MM.1S (cell line): Measurements from ENCODE around the gene CUTA.

Experiments
- DNase-seq: peaks from one replicate; pipeline ENCODE4 v3.0.0-alpha.2; 2015
- H2AFZ ChIP-seq: fragments of 300-600 bp; sonication (generic); 2 replicates; pipeline ENCODE4 v1.6.0; 2016; ENCODE audit warnings: antibody characterized with exemption, low read length
- H3F3A ChIP-seq: fragments of 300-600 bp; sonication (generic); 2 replicates; pipeline ENCODE4 v1.6.1; 2016; ENCODE audit warnings: mild to moderate bottlenecking, antibody characterized with exemption, low read length, moderate library complexity, mixed read lengths; ENCODE audit not compliant: insufficient read depth
- H3K27ac ChIP-seq: fragments of 300-600 bp; sonication (generic); 2 replicates; pipeline ENCODE4 v1.5.1; 2016; ENCODE audit warnings: mild to moderate bottlenecking, low read length
- H3K27me3 ChIP-seq: fragments of 300-600 bp; sonication (generic); replicated peaks from 2 replicates; pipeline ENCODE4 v1.6.0; 2016; ENCODE audit warnings: low read length; ENCODE audit not compliant: insufficient read depth
- H3K36me3 ChIP-seq: fragments of 300-600 bp; sonication (generic); replicated peaks from 2 replicates; pipeline ENCODE4 v1.6.1; 2016; ENCODE audit warnings: mild to moderate bottlenecking, low read length, mixed read lengths; ENCODE audit not compliant: insufficient read depth
- H3K4me1 ChIP-seq: fragments of 300-600 bp; sonication (generic); 2 replicates; pipeline ENCODE4 v1.6.1; 2016; ENCODE audit warnings: low read length, mixed read lengths
- H3K4me2 ChIP-seq: fragments of 300-600 bp; sonication (generic); 2 replicates; pipeline ENCODE4 v1.6.0; 2016; ENCODE audit warnings: low read depth, low read length
- H3K4me3 ChIP-seq: fragments of 300-600 bp; sonication (generic); 2 replicates; pipeline ENCODE4 v1.5.1; 2016; ENCODE audit warnings: low read length, mixed read lengths
- H3K79me2 ChIP-seq: fragments of 300-600 bp; sonication (generic); 2 replicates; pipeline ENCODE4 v1.6.1; 2016; ENCODE audit warnings: mixed run types, low read length, mixed read lengths
- H3K9ac ChIP-seq: fragments of 300-600 bp; sonication (generic); 2 replicates; pipeline ENCODE4 v1.6.1; 2016; ENCODE audit warnings: low read length, mixed read lengths
- H3K9me2 ChIP-seq: fragments of 300-600 bp; sonication (generic); replicated peaks from 2 replicates; pipeline ENCODE4 v1.6.1; 2016; ENCODE audit warnings: mild to moderate bottlenecking, low read length, mixed read lengths; ENCODE audit not compliant: insufficient read depth
- H3K9me3 ChIP-seq: fragments of 300-600 bp; sonication (generic); replicated peaks from 2 replicates; pipeline ENCODE4 v1.6.1; 2016; ENCODE audit warnings: mild to moderate bottlenecking, low read length, mixed read lengths; ENCODE audit not compliant: insufficient read depth
- H4K20me1 ChIP-seq: fragments of 300-600 bp; sonication (generic); 2 replicates; pipeline ENCODE4 v1.6.1; 2016; ENCODE audit warnings: mild to moderate bottlenecking, low read length, moderate library complexity, mixed read lengths; ENCODE audit not compliant: insufficient read depth
- EZH2 ChIP-seq: fragments of 300-600 bp; sonication (generic); optimal IDR thresholded peaks from 2 replicates; pipeline ENCODE3; 2017; ENCODE audit warnings: low read depth, mild to moderate bottlenecking, antibody characterized with exemption, low read length, mixed read lengths
- EZH2phosphoT487 ChIP-seq: fragments of 300-600 bp; sonication (generic); IDR thresholded peaks from 2 replicates; pipeline ENCODE4 v1.6.1; 2018; ENCODE audit warnings: antibody characterized with exemption, low read length
- TF ChIP-seq, protein P1 (sequence below): fragments of 300-600 bp; sonication (generic); IDR thresholded peaks from 2 replicates; pipeline ENCODE4 v1.5.1; 2016; ENCODE audit warnings: antibody characterized with exemption, low read length, mixed read lengths

CUTA gene

DNA sequence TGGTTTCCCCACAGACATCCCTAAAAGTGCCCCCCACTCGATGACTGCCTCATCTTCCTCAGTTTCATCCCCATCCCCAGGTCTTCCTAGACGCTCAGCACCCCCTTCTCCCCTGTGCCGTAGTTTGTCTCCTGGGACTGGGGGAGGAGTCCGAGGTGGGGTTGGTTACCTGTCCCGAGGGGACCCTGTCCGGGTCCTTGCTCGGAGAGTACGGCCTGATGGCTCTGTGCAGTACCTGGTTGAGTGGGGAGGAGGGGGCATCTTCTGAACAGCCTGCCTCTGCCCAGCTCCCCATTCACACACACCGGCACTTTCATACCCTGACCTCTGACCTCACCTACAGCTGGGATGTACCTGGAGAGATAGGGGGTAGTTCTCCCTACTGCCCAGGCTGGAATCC is 2.1 kb downstream of the CUTA start:
- H3K9me2 ChIP-seq, result no peaks in the 10 kb centered on the region
- H3K4me2 ChIP-seq, result peak overlapping the region; percentile 92; the same call in 1 of the 2 replicates
- DNase-seq, result no peak
- peaks cover 37% of the 10 kb centered on the region for H3K79me2 ChIP-seq
- no peaks in the 10 kb centered on the region for H4K20me1 ChIP-seq
- H3K4me1 ChIP-seq, result peaks cover 23% of the 10 kb centered on the region
- no peak overlapping the region; the same call in 1 of the 2 replicates for H3K4me3 ChIP-seq
- H3K27ac ChIP-seq, result no peak overlapping the region
- peaks cover under 1% of the 10 kb centered on the region; the same call in 1 of the 2 replicates for H3K27me3 ChIP-seq
- peaks cover 20% of the 10 kb centered on the region; the same call in 1 of the 2 replicates for H3F3A ChIP-seq
- peaks cover 3% of the 10 kb centered on the region; the same call in 1 of the 2 replicates for H3K36me3 ChIP-seq
- H2AFZ ChIP-seq, result no peak overlapping the region
- no peak overlapping the region; the same call in 1 of the 2 replicates for H3K9ac ChIP-seq
- H3K9me3 ChIP-seq, result no peaks in the 10 kb centered on the region
- no peak for TF ChIP-seq EZH2
- TF ChIP-seq, protein P1, sequence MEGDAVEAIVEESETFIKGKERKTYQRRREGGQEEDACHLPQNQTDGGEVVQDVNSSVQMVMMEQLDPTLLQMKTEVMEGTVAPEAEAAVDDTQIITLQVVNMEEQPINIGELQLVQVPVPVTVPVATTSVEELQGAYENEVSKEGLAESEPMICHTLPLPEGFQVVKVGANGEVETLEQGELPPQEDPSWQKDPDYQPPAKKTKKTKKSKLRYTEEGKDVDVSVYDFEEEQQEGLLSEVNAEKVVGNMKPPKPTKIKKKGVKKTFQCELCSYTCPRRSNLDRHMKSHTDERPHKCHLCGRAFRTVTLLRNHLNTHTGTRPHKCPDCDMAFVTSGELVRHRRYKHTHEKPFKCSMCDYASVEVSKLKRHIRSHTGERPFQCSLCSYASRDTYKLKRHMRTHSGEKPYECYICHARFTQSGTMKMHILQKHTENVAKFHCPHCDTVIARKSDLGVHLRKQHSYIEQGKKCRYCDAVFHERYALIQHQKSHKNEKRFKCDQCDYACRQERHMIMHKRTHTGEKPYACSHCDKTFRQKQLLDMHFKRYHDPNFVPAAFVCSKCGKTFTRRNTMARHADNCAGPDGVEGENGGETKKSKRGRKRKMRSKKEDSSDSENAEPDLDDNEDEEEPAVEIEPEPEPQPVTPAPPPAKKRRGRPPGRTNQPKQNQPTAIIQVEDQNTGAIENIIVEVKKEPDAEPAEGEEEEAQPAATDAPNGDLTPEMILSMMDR, result no peak

GRCh38 chr6:33414592-33415271 is 3.2 kb downstream of the CUTA start:
- Histone ChIP-seq H4K20me1 (no peaks in the 10 kb centered on the region), H3K9me2 (no peaks in the 10 kb centered on the region), H3F3A (peaks cover 23% of the 10 kb centered on the region), H3K4me3 (no peak overlapping the region), H2AFZ (no peak overlapping the region), H3K27ac (no peak overlapping the region), H3K9me3 (no peaks in the 10 kb centered on the region), H3K9ac (no peak overlapping the region), H3K36me3 (peaks cover 3% of the 10 kb centered on the region; the same call in 1 of the 2 replicates), H3K4me1 (peaks cover 23% of the 10 kb centered on the region), H3K27me3 (no peaks in the 10 kb centered on the region), H3K79me2 (peaks cover 37% of the 10 kb centered on the region), H3K4me2 (no peak overlapping the region)
- no peak for DNase-seq
- no peak for TF ChIP-seq EZH2phosphoT487
- TF ChIP-seq, protein P1, result peak; percentile 33
- no peak for TF ChIP-seq EZH2

DNA sequence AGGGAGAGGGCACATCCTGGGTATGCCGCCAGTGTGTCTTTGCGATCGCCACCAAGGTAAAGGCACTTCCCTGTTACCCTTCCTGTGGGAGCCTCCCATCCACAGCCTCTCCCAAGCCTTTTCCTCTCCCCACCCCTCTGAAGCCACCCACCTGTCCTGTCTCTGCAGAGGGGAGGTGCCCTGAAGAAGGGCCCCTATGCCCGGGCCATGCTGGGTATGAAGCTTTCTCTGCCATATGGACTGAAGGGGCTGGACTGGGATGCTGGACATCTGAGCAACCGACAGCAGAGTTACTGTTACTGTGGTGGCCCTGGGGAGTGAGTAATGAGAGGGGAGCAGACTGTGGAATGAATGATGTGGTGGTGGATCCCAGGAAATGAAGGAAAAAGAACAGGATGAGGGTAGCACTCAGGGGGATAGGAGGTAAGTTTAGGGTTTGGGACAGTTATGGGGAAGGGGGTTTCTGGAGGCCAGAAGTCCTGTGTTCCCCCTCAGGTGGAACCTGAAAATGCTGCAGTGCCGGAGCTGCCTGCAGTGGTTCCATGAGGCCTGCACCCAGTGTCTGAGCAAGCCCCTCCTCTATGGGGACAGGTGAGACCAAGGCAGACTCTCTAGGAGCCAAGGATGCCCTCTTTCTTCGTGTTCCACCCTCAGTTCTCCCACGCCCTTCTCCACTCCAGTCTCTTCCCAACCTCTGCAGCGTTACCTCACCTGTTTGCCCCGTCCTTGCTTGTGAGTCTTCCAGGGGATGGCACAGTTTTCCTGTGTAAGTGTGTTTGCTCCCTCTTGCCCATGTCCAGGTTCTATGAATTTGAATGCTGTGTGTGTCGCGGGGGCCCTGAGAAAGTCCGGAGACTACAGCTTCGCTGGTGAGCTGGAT is 4.4 kb downstream of the CUTA start:
- H3K79me2 ChIP-seq, result peaks cover 37% of the 10 kb centered on the region
- no peak overlapping the region for H2AFZ ChIP-seq
- peaks cover 3% of the 10 kb centered on the region; the same call in 1 of the 2 replicates for H3K36me3 ChIP-seq
- no peak overlapping the region for H3K27ac ChIP-seq
- TF ChIP-seq EZH2phosphoT487 (no peak), EZH2 (no peak)
- TF ChIP-seq, protein P1, result no peak
- no peaks in the 10 kb centered on the region for H3K9me2 ChIP-seq
- no peak overlapping the region for H3K4me2 ChIP-seq
- H3K4me1 ChIP-seq, result peaks cover 13% of the 10 kb centered on the region
- no peak overlapping the region for H3K4me3 ChIP-seq
- H3K27me3 ChIP-seq, result no peaks in the 10 kb centered on the region
- H3K9ac ChIP-seq, result no peak overlapping the region
- DNase-seq, result no peak
- peaks cover 33% of the 10 kb centered on the region for H3F3A ChIP-seq
- no peaks in the 10 kb centered on the region for H4K20me1 ChIP-seq
- no peaks in the 10 kb centered on the region for H3K9me3 ChIP-seq
